Lower lobe of right lung (tissue), 2 donors: Measurements from ENCODE around the gene SLC6A8. TPM values are rescaled to one million over a fixed set of nuclear protein-coding genes. Genes with fewer than 3 reads are reported as not detected.

Experiments used
- ATAC-seq, 2 donors: fragments of 200-7000 bp; cut with Tn5 transposase; one replicate each; pipeline ENCODE4 v1.9.1; 2020 to 2022; ENCODE audit warnings: mild to moderate bottlenecking in 2 of 2, moderate library complexity in 2 of 2
- DNase-seq: peaks from one replicate; pipeline ENCODE4 v3.0.0-alpha.2; 2020
- H3K27ac ChIP-seq: fragments of 200-600 bp; one replicate; pipeline ENCODE4 v1.8.0; 2022
- H3K27me3 ChIP-seq: fragments of 200-600 bp; one replicate; pipeline ENCODE4 v1.8.0; 2022; ENCODE audit warnings: low read depth
- H3K36me3 ChIP-seq: fragments of 200-600 bp; one replicate; pipeline ENCODE4 v1.8.0; 2022; ENCODE audit warnings: mild to moderate bottlenecking
- H3K4me1 ChIP-seq: fragments of 200-600 bp; one replicate; pipeline ENCODE4 v1.8.0; 2022
- H3K4me3 ChIP-seq: fragments of 200-600 bp; one replicate; pipeline ENCODE4 v1.8.0; 2022; ENCODE audit warnings: mild to moderate bottlenecking
- H3K9me3 ChIP-seq: fragments of 200-600 bp; one replicate; pipeline ENCODE4 v1.8.0; 2022
- intact Hi-C: fragments of 100-400 bp; cut with DNase I; formaldehyde crosslinking; loops from one replicate; pipeline ENCODE4 v1.11.0; 2022
- total RNA-seq: library from RNA; stranded (reverse); fragmentation: NEBNext Ultra II Directional; extraction: Animal tissue kit (Norgen Biotek cat#: 25700); gene quantifications from one replicate; pipeline ENCODE4 v1.2.1, GENCODE V29; 2021
- TF ChIP-seq, protein P1 (sequence below): fragments of 200-600 bp; IDR thresholded peaks from one replicate; pipeline ENCODE4 v1.8.0; 2022; ENCODE audit warnings: antibody characterized with exemption, mild to moderate bottlenecking
- donor health status: DM: no; HTN: yes; CAD: no; lungs with severe emphysema.

SLC6A8 gene
- total RNA-seq, 1 donor from 2014 or later = 7.1 TPM

DNA sequence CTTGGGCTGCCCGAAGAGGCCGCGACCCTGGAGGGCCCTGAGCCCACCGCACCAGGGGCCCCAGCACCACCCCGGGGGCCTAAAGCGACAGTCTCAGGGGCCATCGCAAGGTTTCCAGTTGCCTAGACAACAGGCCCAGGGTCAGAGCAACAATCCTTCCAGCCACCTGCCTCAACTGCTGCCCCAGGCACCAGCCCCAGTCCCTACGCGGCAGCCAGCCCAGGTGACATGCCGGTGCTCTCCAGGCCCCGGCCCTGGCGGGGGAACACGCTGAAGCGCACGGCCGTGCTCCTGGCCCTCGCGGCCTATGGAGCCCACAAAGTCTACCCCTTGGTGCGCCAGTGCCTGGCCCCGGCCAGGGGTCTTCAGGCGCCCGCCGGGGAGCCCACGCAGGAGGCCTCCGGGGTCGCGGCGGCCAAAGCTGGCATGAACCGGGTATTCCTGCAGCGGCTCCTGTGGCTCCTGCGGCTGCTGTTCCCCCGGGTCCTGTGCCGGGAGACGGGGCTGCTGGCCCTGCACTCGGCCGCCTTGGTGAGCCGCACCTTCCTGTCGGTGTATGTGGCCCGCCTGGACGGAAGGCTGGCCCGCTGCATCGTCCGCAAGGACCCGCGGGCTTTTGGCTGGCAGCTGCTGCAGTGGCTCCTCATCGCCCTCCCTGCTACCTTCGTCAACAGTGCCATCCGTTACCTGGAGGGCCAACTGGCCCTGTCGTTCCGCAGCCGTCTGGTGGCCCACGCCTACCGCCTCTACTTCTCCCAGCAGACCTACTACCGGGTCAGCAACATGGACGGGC lies 37.5 kb downstream of the SLC6A8 start:
- no peaks in the 10 kb centered on the region for H3K27me3 ChIP-seq
- TF ChIP-seq, protein P1, sequence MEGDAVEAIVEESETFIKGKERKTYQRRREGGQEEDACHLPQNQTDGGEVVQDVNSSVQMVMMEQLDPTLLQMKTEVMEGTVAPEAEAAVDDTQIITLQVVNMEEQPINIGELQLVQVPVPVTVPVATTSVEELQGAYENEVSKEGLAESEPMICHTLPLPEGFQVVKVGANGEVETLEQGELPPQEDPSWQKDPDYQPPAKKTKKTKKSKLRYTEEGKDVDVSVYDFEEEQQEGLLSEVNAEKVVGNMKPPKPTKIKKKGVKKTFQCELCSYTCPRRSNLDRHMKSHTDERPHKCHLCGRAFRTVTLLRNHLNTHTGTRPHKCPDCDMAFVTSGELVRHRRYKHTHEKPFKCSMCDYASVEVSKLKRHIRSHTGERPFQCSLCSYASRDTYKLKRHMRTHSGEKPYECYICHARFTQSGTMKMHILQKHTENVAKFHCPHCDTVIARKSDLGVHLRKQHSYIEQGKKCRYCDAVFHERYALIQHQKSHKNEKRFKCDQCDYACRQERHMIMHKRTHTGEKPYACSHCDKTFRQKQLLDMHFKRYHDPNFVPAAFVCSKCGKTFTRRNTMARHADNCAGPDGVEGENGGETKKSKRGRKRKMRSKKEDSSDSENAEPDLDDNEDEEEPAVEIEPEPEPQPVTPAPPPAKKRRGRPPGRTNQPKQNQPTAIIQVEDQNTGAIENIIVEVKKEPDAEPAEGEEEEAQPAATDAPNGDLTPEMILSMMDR = no peak
- ATAC-seq = no peak
- H3K27ac ChIP-seq = peak overlapping the region; percentile 88
- intact Hi-C loops = no loop called here
- DNase-seq = no peak
- no peaks in the 10 kb centered on the region for H3K9me3 ChIP-seq
- H3K36me3 ChIP-seq = peaks cover 7% of the 10 kb centered on the region
- H3K4me1 ChIP-seq = peaks cover 48% of the 10 kb centered on the region
- peak overlapping the region; percentile 72 for H3K4me3 ChIP-seq

DNA sequence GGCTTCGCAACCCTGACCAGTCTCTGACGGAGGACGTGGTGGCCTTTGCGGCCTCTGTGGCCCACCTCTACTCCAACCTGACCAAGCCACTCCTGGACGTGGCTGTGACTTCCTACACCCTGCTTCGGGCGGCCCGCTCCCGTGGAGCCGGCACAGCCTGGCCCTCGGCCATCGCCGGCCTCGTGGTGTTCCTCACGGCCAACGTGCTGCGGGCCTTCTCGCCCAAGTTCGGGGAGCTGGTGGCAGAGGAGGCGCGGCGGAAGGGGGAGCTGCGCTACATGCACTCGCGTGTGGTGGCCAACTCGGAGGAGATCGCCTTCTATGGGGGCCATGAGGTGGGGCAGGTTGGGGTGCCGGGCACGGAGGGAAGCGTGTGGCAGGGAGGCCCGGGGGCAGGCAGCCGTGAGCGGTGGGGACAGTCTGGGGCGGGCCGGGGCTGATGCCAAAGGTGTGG lies 38.1 kb downstream of the SLC6A8 start:
- Histone ChIP-seq H3K4me1 (peaks cover 48% of the 10 kb centered on the region), H3K9me3 (no peaks in the 10 kb centered on the region), H3K4me3 (peak overlapping the region; percentile 72), H3K36me3 (peaks cover under 1% of the 10 kb centered on the region), H3K27ac (peak overlapping the region; percentile 88), H3K27me3 (no peaks in the 10 kb centered on the region)
- DNase-seq = no peak
- TF ChIP-seq, protein P1 = no peak
- ATAC-seq = no peak
- intact Hi-C loops = no loop called here

DNA sequence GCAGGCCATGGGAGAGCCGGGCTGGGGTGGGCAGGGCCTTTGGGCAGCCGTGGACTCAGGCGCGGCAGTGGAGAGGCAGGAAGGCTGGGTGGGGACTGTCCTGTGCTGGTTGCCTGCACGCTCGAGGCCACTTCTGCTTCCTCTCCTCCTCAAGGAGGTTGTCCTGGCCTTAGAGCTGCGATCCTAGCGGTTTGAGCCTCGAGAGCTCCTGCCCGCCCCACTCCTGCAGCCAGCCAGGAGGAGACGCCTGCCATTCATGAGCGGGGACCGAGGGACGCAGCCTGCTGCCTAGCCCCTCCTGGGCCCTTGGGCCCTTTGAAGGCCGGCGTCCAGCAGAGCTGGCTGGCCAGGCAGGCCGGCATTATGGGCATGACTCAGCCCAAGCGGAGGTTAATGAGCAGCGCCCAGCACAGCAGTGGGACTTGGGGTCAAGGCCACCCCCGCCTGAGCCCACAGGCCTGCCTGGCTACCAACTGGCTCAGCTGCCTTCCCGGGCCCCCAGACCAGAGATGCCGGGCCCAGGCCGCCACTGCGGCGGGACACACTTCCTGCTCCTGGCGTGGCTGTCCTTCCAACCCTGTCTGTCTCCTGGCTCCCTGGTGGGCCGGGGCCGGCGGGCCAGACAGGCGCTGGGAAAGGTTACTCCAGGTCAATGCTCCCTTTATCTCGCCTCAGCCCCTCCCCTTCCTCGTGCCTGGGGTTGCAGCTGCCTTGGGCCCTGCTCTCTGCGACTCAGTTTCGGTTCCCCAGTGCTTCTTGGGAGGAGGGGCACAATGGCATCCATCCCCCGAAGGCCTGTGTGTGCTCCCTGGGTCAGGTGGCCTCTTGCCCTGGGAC lies 38.8 kb downstream of the SLC6A8 start:
- DNase-seq (peak; percentile 83), ATAC-seq (peak; percentile 48 to 57)
- TF ChIP-seq, protein P1 = no peak
- peaks cover 48% of the 10 kb centered on the region for H3K4me1 ChIP-seq
- H3K9me3 ChIP-seq = no peaks in the 10 kb centered on the region
- no peaks in the 10 kb centered on the region for H3K36me3 ChIP-seq
- peak overlapping the region; percentile 72 for H3K4me3 ChIP-seq
- intact Hi-C loops = no loop called here
- peak overlapping the region; percentile 88 for H3K27ac ChIP-seq
- H3K27me3 ChIP-seq = no peaks in the 10 kb centered on the region

DNA sequence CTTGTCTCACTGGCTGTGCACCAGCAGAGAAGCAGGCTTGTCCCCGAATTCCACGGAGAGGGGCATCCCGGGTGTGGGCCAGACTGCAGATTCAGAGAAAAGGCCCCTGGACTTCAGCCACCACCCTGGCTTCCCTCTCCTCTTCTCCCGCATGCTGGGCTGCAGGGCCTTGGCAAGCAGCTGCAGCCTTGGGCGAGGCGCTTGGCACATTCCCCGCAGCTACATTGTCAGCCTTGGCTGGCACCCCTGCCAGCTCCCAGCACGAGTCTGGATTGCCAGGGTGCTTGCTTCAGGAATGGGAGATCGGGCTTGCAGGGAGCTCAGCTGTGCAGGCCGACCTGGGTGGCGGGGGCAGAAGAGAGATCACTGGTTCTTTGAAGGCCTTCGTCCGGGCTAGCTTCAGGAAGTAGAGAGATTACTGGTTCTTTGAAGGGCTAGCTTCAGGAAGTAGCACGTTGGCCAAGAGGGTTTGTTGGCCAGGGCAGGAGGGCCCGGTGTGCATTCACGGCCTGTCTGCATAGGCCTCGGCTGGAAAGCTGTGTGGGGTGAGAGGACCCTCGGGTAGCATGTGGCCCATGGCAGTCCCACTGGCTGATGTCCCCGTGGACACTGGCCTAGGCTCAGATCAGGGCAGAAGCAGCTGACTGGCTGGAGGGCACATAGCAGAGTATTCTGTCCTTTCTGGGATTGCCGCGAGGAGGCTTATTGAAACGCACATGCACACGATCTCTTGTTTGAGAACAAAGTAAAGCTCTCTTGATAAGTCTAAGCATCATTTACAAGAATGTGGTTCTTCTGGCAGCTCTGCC lies 39.6 kb downstream of the SLC6A8 start:
- Histone ChIP-seq H3K4me3 (peak overlapping the region; percentile 72), H3K36me3 (no peaks in the 10 kb centered on the region), H3K4me1 (peaks cover 44% of the 10 kb centered on the region), H3K9me3 (no peaks in the 10 kb centered on the region), H3K27ac (peak overlapping the region; percentile 88), H3K27me3 (no peaks in the 10 kb centered on the region)
- ATAC-seq (no peak), DNase-seq (peak; percentile 56)
- intact Hi-C loops = no loop called here
- TF ChIP-seq, protein P1 = no peak

DNA sequence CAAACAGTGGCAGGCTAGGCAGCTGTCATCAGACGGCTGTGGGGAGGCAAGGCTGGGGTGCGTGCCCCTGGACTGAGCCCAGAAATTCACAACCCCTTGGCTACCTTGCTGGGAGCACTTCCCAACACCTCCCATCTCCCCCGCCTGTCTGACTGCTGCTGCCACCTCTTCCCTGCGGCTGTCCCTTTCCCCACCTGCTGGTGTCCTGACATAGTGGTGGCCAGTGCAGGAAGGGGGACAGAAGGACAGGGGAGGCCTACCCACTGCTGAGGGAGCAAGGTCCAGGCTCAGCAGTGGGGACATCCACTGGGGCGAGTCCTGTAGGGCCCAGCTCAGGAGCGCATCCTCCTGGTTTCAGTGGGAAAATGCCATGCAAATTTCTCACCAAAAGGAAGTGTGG lies 40.4 kb downstream of the SLC6A8 start:
- no peak overlapping the region for H3K27ac ChIP-seq
- no peak for ATAC-seq
- TF ChIP-seq, protein P1 = no peak

More for the DNA sequence above, 40.4 kb downstream of the SLC6A8 start:
- DNase-seq = no peak
- no peaks in the 10 kb centered on the region for H3K27me3 ChIP-seq
- intact Hi-C loops = no loop called here
- peaks cover 37% of the 10 kb centered on the region for H3K4me1 ChIP-seq
- no peaks in the 10 kb centered on the region for H3K36me3 ChIP-seq
- no peaks in the 10 kb centered on the region for H3K9me3 ChIP-seq
- H3K4me3 ChIP-seq = no peak overlapping the region
